Uterus (tissue), 2 donors: ENCODE data around the gene RBM14.

Experiments used
- CTCF ChIP-seq, 4 experiments: fragments of 200-600 bp in 2 of 4; fragments of 450-650 bp in 2 of 4; sonication (generic) in 2 of 4; IDR thresholded peaks; one replicate each; pipeline ENCODE4 v1.5.1; 2016 to 2019; ENCODE audit warnings: antibody characterized with exemption in 4 of 4, mild to moderate bottlenecking in 2 of 4, moderate library complexity in 1 of 4
- POLR2A ChIP-seq, 2 donors: fragments of 450-650 bp; IDR thresholded peaks; one replicate each; pipeline ENCODE4 v1.6.1; 2016; ENCODE audit warnings: antibody characterized with exemption in 2 of 2, mild to moderate bottlenecking in 1 of 2, moderate library complexity in 1 of 2

DNA sequence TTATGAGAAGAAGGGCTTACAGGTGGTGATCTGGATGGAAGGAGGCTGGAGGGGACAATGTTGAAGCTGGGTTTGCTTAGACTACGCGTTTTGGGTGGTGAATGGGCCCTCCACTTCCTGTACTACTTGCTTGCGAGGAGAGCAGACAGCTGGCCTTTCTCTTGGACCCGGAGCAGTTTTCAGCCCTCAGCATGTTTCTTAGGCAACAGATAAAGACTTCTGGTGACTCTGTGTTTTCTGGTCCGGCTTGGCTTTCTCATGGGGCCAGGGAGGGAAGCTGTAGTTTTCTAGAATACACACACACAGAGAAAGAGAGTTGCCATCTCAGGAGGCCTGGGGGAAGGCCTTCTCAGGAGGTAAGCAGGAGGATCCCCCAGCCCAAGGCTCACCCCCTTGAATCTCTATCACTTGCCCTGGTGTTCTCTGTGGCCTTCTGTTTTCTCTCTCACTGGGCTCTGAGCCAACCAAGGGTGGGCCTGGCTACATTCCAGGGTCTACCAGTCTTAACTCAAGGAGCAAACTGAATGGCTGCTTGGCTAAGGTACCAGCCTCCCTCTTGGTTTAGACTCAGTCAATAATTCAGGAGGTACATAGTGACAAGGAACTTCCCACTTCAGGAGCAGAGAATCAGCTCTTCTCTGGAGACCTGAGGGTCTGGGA lies 21.1 kb upstream of the RBM14 start:
- no peak for TF ChIP-seq CTCF (IDR thresholded peaks at IDR 0.05)
- no peak for TF ChIP-seq POLR2A (IDR thresholded peaks at IDR 0.05)
